ENCODE data around the gene DIP2A.
"Not testable (repeated sequence)": the region's sequence is repeated elsewhere in the genome, so short reads cannot be mapped to it uniquely, and the experiment has no call there.

The DIP2A gene

GRCh38 chr21:46527393-46527792, 68.7 kb downstream of the DIP2A start:
- DNase-seq (ENCODE audit: low read depth in 1 of 2, low spot score in 1 of 2): not testable (repeated sequence)

- DNase-seq (ENCODE audit: low read depth in 1 of 2, low spot score in 1 of 2): no peak
Observed at GRCh38 chr21:46527801-46528200, 69.1 kb downstream of the DIP2A start.

- DNase-seq (ENCODE audit: low read depth in 1 of 2, low spot score in 1 of 2): no peak
Observed at GRCh38 chr21:46532080-46532479, 73.4 kb downstream of the DIP2A start.

GRCh38 chr21:46537026-46537425, 78.3 kb downstream of the DIP2A start:
- no peak for DNase-seq (ENCODE audit: low read depth in 1 of 2, low spot score in 1 of 2)

GRCh38 chr21:46538262-46538661, 79.6 kb downstream of the DIP2A start:
- DNase-seq (ENCODE audit: low read depth in 1 of 2, low spot score in 1 of 2): no peak

GRCh38 chr21:46538851-46539666, 80.4 kb downstream of the DIP2A start:
- DNase-seq (ENCODE audit: low read depth in 1 of 2, low spot score in 1 of 2): no peak

GRCh38 chr21:46540087-46540710, 81.5 kb downstream of the DIP2A start:
- DNase-seq (ENCODE audit: low read depth in 1 of 2, low spot score in 1 of 2): no peak

GRCh38 chr21:46542588-46543124, 84.0 kb downstream of the DIP2A start:
- no peak for DNase-seq (ENCODE audit: low read depth in 1 of 2, low spot score in 1 of 2)

GRCh38 chr21:46543306-46543705, 84.6 kb downstream of the DIP2A start:
- no peak for DNase-seq (ENCODE audit: low read depth in 1 of 2, low spot score in 1 of 2)

- DNase-seq (ENCODE audit: low read depth in 1 of 2, low spot score in 1 of 2): no peak
Observed at GRCh38 chr21:46544003-46544402, 85.3 kb downstream of the DIP2A start.

- DNase-seq (ENCODE audit: low read depth in 1 of 2, low spot score in 1 of 2): no peak
Observed at GRCh38 chr21:46544824-46545223, 86.1 kb downstream of the DIP2A start.

- DNase-seq (ENCODE audit: low read depth in 1 of 2, low spot score in 1 of 2): no peak
Observed at GRCh38 chr21:46545363-46545762, 86.7 kb downstream of the DIP2A start.

- no peak for DNase-seq (ENCODE audit: low read depth in 1 of 2, low spot score in 1 of 2)
Observed at GRCh38 chr21:46545911-46546310, 87.2 kb downstream of the DIP2A start.

- DNase-seq (ENCODE audit: low read depth in 1 of 2, low spot score in 1 of 2): no peak
Observed at GRCh38 chr21:46546799-46547198, 88.1 kb downstream of the DIP2A start.

- no peak for DNase-seq (ENCODE audit: low read depth in 1 of 2, low spot score in 1 of 2)
Observed at GRCh38 chr21:46549650-46550049, 91.0 kb downstream of the DIP2A start.

GRCh38 chr21:46550116-46550941, 91.6 kb downstream of the DIP2A start:
- DNase-seq (ENCODE audit: low read depth in 1 of 2, low spot score in 1 of 2): peak in 1 of 2 donors; percentile 34

- DNase-seq (ENCODE audit: low read depth in 1 of 2, low spot score in 1 of 2): peak in 1 of 2 donors; percentile 21
Observed at GRCh38 chr21:46551636-46552241, 93.0 kb downstream of the DIP2A start.

- DNase-seq (ENCODE audit: low read depth in 1 of 2, low spot score in 1 of 2): no peak
Observed at GRCh38 chr21:46552274-46552673, 93.6 kb downstream of the DIP2A start.

- no peak for DNase-seq (ENCODE audit: low read depth in 1 of 2, low spot score in 1 of 2)
Observed at GRCh38 chr21:46552865-46553379, 94.2 kb downstream of the DIP2A start.

- no peak for DNase-seq (ENCODE audit: low read depth in 1 of 2, low spot score in 1 of 2)
Observed at GRCh38 chr21:46553993-46554392, 95.3 kb downstream of the DIP2A start.
